ENCODE data around the gene SLC66A3.

The SLC66A3 gene

GRCh38 chr2:11155381-11156035 lies at the start of gene SLC66A3:
Gene SLC66A3 (plus strand): TSS chr2:11155467. CDS start chr2:11155547, 80 bp downstream.
- DNase-seq = peak; percentile 79

GRCh38 chr2:11109002-11109401 lies 46.3 kb upstream of the SLC66A3 start:
- DNase-seq = no peak

DNA sequence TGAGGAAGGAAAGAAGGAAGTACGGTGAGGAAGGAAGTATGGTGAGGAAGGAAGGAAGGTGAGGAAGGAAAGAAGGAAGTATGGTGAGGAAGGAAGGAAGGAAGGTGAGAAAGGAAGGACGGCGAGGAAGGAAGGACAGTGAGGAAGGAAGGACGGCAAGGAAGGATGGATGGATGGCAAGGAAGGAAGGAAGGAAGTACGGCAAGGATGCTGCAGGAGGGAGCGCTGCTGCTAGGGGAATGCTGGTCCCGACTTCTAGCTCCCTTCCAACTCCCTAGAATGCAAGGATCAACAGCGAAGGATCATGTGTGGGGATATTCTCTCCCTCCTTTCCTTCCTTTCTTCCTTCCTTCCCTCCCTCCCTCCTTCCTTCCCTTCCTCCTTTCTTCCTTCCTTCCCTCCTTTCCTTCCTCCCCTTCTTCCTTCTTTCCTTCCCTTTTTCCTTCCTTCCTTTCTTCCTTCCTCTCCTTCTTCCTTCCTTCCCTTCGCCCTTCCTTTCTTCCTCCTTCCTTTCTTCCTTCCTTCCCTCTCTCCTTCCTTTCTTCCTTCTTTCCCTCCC lies 42.3 kb upstream of the SLC66A3 start:
- DNase-seq = no peak

DNA sequence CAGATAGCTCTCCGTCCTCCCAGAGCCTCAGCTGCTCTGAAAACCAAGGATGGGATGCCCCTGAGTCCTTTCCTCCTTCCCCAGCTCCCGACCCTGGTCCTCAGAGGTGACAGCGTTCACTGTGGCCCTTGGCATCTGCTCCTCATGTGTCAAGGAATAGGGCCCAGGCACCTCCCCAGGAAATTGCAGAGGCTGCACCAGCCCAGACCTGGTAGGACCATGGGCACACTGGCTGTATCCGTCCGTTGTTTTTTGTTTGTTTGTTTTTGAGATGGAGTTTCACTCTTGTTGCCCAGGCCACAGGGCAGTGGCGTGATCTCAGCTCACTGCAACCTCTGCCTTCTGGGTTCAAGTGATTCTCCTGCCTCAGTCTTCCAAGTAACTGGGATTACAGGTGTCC lies 37.5 kb upstream of the SLC66A3 start:
- no peak for DNase-seq

DNA sequence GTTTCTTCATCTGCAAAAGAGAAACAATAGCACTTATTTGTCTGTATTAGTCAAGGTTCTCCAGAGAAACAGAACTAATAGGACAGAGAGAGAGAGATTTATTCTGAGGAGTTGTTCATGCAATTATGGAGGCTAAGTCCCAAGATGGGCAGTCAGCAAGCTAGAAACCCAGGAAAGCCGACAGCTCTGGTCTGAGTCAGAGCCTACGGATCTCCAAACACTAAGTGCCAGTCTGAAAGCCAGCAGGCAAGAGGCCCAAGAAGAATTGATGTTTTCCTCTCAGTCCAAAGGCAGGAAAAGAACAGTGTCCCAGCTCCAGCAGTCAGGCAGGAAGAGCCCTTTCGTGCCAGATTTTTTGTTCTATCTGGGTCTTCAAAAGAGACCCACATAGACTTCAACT lies 36.5 kb upstream of the SLC66A3 start:
- DNase-seq = no peak

DNA sequence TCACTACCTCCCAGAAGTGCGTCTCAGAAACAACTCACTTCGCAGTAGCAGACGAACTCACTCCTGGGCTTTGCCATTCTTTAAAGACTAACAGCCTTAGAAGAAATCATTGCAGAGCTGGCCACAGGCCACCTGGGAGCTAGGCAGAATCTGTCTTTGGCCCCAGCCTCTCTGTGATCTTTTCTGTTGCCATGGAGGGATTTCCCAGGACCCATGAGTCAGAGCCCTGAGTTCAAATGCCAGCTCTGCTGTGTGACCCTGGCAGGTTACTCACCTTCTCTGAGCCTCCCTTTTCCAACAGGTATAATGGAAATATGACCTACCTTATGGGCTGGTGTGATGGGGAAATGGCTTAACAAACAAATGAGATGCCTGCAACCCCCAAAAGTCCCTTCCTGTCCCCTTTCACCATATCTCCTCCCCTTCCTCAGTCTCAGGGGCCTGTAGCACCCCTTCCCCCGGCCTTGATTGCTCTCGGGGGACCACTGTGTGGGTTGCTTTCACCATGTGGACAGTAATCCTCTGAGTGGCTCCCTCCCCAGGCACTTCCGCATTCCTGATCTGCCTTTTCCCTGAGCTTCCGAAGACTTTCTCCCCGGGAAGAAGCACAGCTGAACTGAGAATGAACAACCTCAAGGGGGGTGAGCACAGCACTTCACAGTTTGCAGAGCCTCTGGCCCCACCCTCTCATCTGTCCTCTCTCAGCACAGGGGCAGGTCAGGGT lies 34.0 kb upstream of the SLC66A3 start:
- DNase-seq = no peak

DNA sequence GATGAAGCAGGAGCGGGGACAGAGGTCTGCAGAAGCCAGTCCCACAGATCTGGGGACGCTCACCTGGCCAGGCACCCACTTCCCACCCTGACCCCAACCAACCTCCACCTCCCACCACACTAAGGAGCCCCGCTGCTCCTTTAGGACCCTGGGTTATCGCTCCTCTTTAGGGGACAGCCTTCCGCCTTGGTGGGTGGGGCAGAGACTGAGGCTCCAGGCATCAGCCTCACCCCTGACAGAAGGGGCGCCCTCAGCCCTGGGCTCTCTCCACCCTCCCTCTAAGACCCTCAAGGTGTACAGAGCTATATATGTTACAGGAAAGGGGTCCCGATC lies 33.5 kb upstream of the SLC66A3 start:
- DNase-seq = no peak

DNA sequence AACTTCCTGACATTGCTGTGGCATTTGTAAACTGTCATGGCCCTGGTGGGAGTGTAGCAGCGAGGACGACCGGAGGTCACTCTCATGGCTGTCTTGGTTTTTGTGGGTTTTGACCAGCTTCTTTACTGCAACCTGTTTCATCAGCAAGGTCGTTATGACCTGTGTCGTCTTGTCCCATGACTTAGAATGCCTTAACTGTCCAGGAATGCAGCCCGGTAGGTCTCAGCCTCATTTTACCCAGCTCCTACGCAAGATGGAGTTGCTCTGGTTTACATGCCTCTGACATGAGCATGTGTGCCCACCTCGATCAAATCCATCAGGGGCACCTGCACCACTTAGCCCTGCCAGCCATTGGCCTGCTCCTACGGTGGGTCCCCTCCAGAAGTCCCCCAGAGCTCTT lies 32.9 kb upstream of the SLC66A3 start:
- no peak for DNase-seq

- no peak for DNase-seq
Measured at GRCh38 chr2:11123001-11123809, 32.1 kb upstream of the SLC66A3 start.

GRCh38 chr2:11123856-11124759 lies 31.2 kb upstream of the SLC66A3 start:
- no peak for DNase-seq

GRCh38 chr2:11124760-11125068 lies 30.6 kb upstream of the SLC66A3 start:
- DNase-seq = no peak

GRCh38 chr2:11127761-11128160 lies 27.5 kb upstream of the SLC66A3 start:
- no peak for DNase-seq

DNA sequence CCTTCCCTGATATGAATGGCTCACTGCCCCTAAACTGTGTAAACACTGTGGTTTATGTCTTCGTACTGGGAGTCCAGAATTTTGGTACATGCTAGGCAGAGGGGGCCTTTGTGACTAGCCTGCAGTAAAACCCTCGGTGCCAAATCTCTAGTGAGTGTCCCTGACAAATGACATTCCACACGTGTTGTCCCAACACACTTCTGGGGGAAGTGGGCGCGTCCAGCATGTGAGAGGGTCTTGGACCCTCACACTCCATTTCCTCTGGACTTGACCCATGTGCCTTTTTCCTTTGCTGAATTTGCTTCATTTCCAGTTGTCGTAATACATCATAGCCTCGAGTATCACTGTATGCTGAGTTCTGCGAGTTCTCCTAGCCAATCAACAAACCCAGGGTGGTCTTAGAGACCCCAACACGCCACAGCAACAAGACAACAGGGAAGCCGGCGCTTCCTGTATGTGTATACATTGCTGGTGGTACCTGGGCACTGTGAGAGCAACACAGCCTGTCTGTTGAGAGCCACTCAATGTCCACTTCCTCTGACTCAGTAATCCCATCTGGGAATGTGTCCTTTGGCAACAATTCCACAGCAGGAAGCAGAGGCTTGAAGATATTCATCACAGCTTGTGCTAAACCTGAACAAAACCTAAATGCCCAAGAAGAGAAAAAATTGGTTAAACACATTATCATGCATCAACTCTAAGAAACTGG lies 26.9 kb upstream of the SLC66A3 start:
- DNase-seq = no peak

DNA sequence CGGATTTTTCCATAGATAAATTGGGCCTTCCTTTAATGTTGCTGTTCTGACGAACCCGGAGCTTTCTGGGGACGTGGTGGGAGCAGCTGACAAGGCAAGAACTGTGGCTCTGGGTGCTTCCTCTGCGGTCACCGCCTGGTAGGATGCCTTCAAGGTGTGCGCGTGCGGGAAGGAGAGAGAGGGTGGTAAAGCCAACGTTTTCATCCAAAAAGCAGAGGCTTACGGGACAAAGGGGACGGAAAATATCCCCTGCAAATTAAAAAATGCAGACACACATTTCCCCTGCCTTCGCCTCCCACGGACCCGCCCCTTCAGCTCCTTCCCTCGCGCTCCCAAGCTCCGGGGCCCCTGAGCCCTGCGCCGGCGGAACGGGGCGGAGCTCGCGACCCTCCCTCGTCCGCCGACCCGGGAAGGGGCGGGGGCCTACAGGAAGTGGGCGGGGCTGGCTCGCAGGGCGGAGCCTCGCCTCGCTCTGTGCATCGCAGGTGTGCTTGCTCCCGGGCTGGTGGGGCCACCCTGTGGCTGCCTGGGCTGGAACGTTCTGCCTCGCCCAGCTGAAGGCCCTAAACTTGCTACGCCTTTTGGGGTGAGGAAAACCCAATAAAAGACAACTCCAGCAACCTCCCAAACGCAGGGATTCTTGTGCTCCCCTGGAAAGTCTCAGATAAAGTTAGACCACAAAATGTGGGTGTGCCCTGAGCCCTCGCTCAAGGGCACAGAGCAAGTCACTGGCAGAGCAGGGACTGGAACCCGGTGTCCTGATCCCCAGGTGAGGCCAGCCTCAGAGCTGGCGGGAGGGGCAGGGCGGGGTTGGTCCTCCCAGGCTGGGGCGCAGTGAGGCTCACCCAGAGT lies 25.4 kb upstream of the SLC66A3 start:
- DNase-seq = no peak

DNA sequence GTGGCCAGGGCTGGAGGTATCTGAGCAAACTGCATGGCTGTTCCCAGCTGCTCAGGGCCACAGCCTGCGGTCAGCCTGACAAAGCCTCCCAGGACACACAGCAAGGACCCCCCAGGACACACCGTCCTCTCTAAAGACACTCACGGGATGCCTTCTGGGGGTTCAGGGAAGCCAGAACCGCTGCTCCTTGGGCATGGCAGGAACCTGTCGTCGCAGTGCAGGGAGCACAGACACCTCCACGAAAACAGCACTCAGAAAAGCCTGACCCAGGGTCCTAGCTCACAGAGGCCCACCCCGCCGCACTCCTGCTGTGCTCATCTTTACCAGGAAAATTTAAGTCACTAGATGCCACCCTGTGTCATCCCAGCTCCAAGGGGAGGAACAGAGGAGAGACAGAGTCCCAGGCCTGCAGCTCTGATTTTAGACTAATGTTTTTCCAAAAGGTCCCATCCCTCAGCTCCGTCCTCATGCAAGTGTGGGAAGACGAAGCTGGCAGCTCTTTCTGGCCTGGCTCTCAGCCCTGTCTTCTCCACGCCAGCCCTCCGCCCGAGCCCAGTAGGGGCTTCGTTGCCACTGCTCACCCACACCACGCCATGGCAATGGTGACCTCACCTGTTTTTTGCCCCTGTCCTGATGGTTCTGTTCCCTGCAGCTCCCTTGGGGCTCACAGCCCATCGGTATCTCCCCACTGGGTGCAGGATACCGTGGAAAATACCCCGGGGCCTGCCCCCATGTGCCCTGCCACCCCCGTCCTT lies 23.9 kb upstream of the SLC66A3 start:
- DNase-seq = no peak

DNA sequence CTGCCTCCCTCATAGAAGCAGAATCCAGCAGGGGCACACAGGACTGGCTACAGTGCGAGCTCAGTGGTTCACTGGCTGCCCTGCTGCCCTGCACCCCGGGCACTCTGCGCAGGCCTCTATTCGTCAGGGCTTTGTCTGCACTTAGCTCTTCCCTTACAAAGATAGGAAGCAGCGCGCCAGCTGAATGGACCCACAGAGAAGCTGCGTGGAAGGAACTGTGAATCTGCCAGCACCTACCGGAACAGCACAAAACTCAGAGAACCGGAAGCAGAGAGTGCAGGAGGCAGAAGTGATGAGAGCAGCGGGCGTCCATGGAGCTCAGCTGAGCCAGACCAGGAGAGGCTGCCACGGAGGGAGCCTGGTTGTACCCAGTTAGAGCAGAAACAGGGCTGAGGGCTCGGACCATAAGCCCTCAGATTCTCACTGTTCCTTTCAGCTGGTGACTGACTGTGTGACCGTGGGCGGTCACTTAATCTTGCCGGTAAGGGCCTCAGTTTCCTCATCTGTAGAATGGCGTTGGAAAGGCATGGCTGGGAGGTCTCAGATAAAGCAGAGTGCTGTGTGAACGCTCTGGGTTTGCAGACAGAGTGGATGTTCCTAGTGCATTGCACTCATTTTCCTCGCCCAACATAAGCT lies 23.1 kb upstream of the SLC66A3 start:
- no peak for DNase-seq

DNA sequence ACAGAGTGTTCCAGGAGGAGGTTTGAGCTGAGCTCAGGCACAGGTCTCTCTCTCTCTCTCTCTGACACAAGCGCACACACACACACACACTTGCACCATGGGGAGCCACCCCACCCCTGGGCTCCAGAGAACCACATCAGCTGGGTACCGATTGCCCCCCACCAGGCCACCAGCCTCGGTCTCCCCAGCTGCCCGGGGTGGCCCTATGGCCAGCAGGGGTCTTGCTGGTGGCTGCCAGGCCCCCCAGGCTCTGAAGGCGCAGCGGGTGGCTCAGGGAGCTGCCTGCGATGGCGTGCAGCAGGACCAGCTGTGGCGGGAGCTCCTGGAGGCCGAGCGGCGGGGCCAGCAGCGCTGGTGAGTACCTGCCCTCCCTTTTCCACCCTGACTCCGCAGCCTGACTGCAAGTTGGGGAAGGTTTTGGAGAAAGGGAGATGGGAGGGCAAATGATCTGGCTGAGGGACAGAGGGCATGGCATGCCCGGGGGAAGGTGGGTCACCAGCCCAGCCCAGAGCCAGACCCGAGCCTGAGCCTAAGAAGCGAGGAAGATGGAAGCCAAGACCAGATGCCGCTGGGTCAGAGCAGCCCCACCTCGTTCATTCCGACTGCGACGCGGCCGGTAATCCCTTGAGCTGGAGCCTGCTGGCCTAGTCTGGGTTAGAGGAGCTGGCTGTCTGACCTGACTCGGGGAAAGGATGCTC lies 21.9 kb upstream of the SLC66A3 start:
- DNase-seq = no peak

DNA sequence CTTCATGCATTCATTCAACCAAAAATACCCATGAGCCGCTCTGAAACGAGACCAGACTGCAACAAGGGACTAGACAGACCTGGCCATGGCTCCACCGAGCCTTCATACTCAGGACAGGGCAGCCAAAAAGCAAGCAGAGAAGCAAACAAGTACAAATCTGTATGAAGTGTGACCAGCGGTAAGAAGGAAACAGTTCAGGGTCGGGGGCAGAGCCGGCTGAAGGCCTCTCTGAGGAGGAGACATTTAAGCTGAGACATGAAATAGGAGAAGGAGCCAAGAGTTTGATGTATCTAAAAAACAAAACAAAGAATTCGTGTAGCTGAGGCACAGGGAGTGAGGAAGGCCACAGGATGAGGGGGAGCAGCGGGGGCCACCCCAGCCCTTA lies 21.3 kb upstream of the SLC66A3 start:
- no peak for DNase-seq

- no peak for DNase-seq
Measured at GRCh38 chr2:11134349-11134748, 20.9 kb upstream of the SLC66A3 start.
